GM12865 (cell line): Measurements from ENCODE around the gene OR13C5.
"Not testable (repeated sequence)": the region's sequence is repeated elsewhere in the genome, so short reads cannot be mapped to it uniquely, and the experiment has no call there.

Source experiments
- DNase-seq: peaks from one replicate; pipeline ENCODE4 v3.0.0; 2010; ENCODE audit warnings: low read depth
- H3K4me3 ChIP-seq: 2 replicates; pipeline ENCODE4 v1.5.1; 2011; ENCODE audit warnings: mild to moderate bottlenecking, low read depth, low read length, control low read depth
- TF ChIP-seq, protein P1 (sequence below): IDR thresholded peaks from 2 replicates; pipeline ENCODE4 v1.5.1; 2011; ENCODE audit warnings: low read length, control low read depth, low read depth, inconsistent platforms; ENCODE audit not compliant: insufficient read depth; ENCODE audit errors: missing control alignments

The OR13C5 gene, protein sequence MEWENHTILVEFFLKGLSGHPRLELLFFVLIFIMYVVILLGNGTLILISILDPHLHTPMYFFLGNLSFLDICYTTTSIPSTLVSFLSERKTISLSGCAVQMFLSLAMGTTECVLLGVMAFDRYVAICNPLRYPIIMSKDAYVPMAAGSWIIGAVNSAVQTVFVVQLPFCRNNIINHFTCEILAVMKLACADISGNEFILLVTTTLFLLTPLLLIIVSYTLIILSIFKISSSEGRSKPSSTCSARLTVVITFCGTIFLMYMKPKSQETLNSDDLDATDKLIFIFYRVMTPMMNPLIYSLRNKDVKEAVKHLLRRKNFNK

DNA sequence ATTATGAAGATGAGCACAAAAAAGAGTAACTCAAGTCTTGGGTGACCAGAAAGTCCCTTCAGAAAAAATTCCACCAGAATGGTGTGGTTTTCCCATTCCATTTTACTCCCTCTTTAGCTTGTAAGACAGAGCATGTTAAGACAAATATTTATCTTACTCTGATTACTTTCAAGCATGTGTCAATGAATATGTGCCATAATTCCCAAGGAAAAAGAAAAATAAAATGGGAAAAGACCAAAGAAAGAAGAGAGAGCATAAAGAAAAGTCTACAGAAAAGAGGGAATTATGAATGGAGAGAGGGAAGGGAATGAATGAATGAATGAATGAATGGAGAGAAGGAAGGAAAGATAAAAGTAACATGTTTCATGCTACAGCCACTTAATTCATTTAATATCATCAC, at the start of gene OR13C5:
TSS of gene OR13C5 (minus strand) at position 101 of the 400 bp plus-strand sequence. CDS start at position 101, 0 bp downstream.
- H3K4me3 ChIP-seq, DNase-seq: not testable (repeated sequence)

DNA sequence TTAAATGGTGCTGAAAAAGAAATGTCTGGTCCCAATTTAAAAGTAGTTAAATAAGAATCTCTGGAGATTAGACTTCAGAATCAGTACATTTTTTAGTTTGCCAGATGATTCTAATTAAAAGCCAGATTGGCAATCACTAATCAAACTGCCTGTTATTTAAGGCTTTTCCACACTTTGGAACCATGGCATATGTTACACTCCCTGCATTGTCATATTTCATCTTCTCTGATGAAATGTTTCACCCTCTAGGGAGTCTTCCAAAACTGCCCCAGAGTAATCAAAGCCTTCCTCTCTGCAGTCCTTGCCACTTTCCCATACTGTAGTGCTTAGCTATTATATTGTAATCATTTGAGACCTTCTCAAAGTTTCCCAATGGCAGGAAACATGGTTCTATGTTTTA, 36.2 kb upstream of the OR13C5 start:
- TF ChIP-seq, protein P1, sequence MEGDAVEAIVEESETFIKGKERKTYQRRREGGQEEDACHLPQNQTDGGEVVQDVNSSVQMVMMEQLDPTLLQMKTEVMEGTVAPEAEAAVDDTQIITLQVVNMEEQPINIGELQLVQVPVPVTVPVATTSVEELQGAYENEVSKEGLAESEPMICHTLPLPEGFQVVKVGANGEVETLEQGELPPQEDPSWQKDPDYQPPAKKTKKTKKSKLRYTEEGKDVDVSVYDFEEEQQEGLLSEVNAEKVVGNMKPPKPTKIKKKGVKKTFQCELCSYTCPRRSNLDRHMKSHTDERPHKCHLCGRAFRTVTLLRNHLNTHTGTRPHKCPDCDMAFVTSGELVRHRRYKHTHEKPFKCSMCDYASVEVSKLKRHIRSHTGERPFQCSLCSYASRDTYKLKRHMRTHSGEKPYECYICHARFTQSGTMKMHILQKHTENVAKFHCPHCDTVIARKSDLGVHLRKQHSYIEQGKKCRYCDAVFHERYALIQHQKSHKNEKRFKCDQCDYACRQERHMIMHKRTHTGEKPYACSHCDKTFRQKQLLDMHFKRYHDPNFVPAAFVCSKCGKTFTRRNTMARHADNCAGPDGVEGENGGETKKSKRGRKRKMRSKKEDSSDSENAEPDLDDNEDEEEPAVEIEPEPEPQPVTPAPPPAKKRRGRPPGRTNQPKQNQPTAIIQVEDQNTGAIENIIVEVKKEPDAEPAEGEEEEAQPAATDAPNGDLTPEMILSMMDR: no peak
- H3K4me3 ChIP-seq: no peak overlapping the region

DNA sequence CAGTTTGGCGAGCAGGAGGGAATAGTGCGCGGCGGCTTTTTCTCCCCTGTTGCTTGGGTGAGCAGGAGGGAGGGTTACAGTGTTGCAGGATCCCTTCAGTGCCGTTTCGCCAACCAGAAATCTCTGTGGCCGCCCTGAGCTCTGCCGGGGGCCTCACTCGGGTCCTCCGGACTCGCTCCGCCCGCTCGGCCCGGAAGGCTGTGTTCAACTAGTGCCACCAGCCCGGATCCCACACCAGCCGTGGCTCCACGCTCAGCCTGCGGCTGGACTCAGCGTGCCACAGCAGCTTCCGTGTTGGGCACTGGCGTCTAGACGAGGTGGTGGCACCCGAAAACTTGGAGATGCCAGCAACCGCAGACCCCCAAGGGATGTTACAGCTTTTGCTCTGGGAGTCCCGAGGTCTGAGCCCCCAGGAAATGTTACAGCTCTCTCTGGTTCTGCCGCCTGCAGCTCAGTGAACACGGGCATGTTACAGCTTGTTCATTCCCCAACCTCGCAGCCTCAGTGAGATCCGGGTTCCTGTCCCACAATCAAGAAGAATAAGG, 34.8 kb upstream of the OR13C5 start:
- DNase-seq: no peak
- TF ChIP-seq, protein P1: no peak
- H3K4me3 ChIP-seq: no peak overlapping the region

More for the DNA sequence above, 36.2 kb upstream of the OR13C5 start:
- DNase-seq: no peak

DNA sequence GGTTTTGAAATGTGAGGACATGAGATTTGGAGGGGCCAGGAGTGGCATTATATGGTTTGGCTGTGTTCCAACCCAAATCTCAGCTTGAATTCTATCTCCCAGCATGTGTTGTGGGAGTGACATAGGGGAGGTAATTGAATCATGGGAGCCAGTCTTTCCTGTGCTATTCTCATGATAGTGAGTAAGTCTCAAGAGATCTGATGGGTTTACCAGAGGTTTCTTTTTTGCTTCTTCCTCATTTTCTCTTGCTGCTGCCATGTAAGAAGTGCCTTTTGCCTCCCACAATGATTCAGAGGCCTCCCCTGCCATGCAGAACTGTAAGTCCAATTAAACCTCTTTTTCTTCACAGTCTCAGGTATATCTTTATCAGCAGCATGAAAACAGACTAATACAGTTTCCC, 26.8 kb upstream of the OR13C5 start:
- H3K4me3 ChIP-seq, DNase-seq: not testable (repeated sequence)

DNA sequence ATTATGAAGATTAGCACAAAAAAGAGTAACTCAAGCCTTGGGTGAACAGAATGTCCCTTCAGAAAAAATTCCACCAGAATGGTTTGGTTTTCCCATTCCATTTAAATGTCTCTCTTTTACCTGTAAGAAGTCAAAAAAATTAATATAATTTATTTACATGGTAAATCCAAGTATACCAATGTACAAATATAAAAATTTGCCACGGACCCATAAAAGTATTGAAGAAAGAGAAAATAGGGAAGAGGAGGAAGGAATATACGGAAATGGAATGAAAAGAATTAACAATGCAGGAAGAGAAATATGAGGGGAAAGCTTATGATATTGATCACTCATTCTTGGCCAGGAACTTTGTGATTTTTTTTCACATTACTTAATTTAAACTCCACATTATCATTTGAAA, 18.9 kb upstream of the OR13C5 start, which contains the start of gene OR13C9:
TSS of gene OR13C9 (minus strand) at position 101 of the 400 bp plus-strand sequence. CDS start at position 101, 0 bp downstream.
- no peak within 1 kb of the TSS for H3K4me3 ChIP-seq
- TF ChIP-seq, protein P1: no peak
- DNase-seq: no peak

DNA sequence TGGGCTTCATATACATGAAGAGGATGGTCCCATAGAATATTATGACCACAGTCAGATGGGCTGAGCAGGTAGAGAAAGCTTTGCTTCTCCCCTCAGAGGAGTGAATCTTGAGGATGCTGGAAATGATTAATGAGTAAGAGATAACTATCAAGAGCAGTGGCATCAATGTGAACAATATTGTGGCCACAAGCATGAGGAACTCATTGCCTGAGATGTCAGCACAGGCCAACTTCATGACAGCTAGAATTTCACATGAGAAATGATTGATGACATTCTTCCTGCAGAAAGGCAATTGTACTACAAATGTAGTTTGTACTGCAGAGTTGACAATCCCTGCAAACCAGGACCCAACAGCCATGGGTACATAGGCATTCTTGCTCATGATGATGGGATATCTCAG, 18.2 kb upstream of the OR13C5 start:
- H3K4me3 ChIP-seq: no peak overlapping the region
- TF ChIP-seq, protein P1: no peak
- DNase-seq: no peak

DNA sequence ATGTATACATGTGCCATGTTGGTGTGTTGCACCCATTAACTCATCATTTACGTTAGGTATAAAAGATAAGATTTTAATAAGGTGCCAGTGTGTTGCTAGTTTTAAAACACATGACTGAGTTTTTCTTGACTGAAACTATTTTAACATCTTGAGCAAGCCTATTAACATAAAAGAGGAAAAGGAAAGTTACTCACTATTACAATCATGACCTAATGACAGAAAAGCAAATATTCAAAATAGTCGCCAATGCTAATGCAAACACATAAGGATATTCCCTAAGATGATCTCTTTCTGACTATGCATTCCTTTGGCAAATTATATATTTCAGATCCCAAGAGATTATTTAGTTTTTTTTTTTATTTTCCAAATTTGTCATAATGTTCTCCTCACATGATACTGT, 12.0 kb upstream of the OR13C5 start:
- no peak for DNase-seq
- no peak overlapping the region for H3K4me3 ChIP-seq
- TF ChIP-seq, protein P1: no peak

DNA sequence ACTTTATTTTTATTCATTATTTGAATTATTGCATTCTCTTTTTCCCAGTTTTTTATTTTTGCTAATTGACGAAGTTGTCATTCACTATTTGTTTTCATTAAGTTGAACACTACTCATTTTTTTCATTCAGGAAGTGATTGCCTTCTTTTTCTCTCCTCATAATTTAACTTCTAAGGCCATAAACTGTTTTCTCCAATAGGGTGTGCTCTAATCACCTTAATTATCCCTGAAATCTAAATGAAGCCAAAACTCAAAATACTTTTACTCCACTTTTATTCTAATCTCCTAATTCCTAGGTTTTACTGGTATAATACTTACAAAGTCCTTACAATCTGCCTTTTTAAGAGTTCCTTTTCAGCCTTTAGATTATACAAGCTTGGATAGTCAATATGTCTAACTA, 9.1 kb upstream of the OR13C5 start:
- TF ChIP-seq, protein P1: no peak
- no peak for DNase-seq

More for the DNA sequence above, 9.1 kb upstream of the OR13C5 start:
- no peak overlapping the region for H3K4me3 ChIP-seq
